GM15510 (cell line): Measurements from ENCODE around the gene MARVELD2.

Experiments
- POLR2A ChIP-seq: IDR thresholded peaks from 3 replicates; pipeline ENCODE4 v1.6.1; 2011; ENCODE audit warnings: borderline replicate concordance; ENCODE audit not compliant: insufficient read length; ENCODE audit errors: extremely low read depth

Gene MARVELD2, protein sequence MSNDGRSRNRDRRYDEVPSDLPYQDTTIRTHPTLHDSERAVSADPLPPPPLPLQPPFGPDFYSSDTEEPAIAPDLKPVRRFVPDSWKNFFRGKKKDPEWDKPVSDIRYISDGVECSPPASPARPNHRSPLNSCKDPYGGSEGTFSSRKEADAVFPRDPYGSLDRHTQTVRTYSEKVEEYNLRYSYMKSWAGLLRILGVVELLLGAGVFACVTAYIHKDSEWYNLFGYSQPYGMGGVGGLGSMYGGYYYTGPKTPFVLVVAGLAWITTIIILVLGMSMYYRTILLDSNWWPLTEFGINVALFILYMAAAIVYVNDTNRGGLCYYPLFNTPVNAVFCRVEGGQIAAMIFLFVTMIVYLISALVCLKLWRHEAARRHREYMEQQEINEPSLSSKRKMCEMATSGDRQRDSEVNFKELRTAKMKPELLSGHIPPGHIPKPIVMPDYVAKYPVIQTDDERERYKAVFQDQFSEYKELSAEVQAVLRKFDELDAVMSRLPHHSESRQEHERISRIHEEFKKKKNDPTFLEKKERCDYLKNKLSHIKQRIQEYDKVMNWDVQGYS

GRCh38 chr5:69414885-69415583 lies at the start of gene MARVELD2:
Gene MARVELD2 (plus strand): TSS chr5:69415116. CDS start chr5:69419386, 4,270 bp downstream.
- TF ChIP-seq POLR2A: peak; percentile 21

DNA sequence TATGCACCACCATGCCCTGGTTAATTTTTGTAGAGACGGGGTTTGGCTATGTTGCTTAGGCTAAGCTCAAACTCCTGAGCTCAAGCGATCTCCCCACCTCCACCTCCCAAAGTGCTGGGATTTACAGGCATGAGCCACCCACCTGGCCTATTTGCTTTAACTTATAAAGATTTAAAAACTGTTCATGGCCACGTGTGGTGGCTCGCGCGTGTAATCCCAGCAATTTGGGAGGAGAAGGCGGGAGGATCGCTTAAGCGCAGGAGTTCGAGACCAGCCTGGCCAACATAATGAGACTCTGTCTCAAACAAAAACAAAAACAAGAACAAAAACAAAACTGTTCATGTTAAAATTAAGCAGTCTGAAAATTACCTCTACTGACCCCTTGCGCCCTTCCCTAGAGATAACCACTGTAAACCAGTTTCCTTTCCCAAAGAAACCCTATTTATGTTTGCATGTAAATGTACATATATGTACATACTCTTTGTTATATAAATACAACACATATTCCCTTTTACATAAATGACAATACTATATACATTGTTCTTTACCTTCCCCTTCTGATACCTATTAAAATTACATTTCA lies 47.1 kb upstream of the MARVELD2 start:
- TF ChIP-seq POLR2A: no peak

- no peak for TF ChIP-seq POLR2A
Observed at GRCh38 chr5:69368458-69369339, 46.2 kb upstream of the MARVELD2 start.

- TF ChIP-seq POLR2A: peak; percentile 80
Observed at GRCh38 chr5:69369340-69370121, 45.4 kb upstream of the MARVELD2 start, which contains the start of the genes AK6, RAD17 and TAF9. Gene AK6 (minus strand): TSS chr5:69369520. CDS start chr5:69369490, 30 bp downstream. Gene RAD17 (plus strand): TSS chr5:69369818. CDS start chr5:69372209, 2,391 bp downstream. Gene TAF9 (minus strand): TSS chr5:69369520. CDS start chr5:69365737, 3,783 bp downstream.

- TF ChIP-seq POLR2A: no peak
Observed at GRCh38 chr5:69372394-69372793, 42.5 kb upstream of the MARVELD2 start.

DNA sequence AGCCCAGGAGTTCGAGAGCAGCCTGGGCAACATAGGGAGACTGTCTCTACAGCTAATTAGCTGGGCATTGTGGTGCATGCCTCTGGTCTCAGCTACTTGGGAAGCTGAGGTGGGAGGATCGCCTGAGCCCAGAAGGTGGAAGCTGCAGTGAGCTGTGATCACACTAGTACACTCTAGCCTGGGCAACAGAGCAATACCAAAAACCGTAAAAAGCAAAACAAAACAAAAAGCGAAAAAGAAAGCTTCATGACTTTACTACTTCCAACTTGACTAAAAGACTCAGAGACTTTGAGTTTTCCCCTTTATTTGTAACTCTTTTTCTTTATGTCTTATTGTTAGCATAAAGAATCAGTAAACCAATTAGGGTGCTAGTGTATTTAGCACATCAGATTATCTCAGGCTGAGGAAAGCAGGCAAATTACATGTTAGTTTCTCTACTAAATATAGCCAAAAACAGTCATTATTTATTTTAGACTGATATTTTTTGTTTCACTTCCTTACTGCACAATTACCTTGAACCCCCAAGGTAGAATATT lies 39.9 kb upstream of the MARVELD2 start:
- TF ChIP-seq POLR2A: no peak

DNA sequence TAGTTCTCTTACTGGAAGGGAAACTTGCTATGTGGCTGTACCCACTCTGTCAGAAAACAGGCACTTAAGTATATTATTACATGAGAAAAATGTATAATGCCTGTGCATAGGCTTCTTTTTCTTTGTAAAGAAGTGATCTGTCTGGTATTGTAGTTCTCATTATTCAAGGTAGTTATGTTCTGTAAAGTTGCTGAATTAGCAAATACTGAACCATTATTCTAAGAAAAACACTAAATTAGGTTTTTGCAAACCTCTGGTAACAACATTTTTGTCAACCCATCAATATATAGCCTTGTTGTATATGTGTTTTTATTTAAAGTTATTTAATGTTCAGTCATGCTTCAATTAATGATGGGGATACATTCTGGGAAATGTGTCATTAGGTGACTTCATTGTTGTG lies 36.5 kb upstream of the MARVELD2 start:
- no peak for TF ChIP-seq POLR2A

- TF ChIP-seq POLR2A: no peak
Observed at GRCh38 chr5:69404659-69405330, 10.1 kb upstream of the MARVELD2 start.

- TF ChIP-seq POLR2A: no peak
Observed at GRCh38 chr5:69415584-69415958, 655 bp downstream of the MARVELD2 start.

- TF ChIP-seq POLR2A: no peak
Observed at GRCh38 chr5:69416180-69416579, 1.3 kb downstream of the MARVELD2 start.

DNA sequence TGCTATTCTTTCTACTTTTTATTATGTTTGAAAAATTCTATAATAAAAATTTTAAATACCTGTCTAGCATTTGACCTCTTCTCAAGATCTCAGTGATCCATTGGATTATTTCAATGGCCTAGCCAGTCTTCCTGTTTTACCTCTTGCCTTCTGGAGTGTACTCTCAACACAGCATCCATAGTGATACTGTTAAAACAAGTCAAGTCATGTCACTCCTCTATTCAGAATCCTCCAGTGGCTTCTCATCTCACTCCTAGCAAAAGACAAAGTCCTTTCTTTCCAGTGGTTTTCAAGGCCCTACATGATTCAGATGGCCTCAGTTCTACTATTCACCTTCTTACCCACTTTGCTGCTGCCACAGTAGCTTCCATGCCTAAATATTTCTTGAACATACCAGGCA lies 1.8 kb downstream of the MARVELD2 start:
- no peak for TF ChIP-seq POLR2A

GRCh38 chr5:69418554-69418953 lies 3.6 kb downstream of the MARVELD2 start:
- TF ChIP-seq POLR2A: no peak
